ENCODE data around the gene PRICKLE3.
"Not testable (repeated sequence)": the region's sequence is repeated elsewhere in the genome, so short reads cannot be mapped to it uniquely, and the experiment has no call there.

The PRICKLE3 gene

GRCh38 chrX:49155900-49156837 is 30.0 kb downstream of the PRICKLE3 start:
- DNase-seq, result peak; percentile 84

DNA sequence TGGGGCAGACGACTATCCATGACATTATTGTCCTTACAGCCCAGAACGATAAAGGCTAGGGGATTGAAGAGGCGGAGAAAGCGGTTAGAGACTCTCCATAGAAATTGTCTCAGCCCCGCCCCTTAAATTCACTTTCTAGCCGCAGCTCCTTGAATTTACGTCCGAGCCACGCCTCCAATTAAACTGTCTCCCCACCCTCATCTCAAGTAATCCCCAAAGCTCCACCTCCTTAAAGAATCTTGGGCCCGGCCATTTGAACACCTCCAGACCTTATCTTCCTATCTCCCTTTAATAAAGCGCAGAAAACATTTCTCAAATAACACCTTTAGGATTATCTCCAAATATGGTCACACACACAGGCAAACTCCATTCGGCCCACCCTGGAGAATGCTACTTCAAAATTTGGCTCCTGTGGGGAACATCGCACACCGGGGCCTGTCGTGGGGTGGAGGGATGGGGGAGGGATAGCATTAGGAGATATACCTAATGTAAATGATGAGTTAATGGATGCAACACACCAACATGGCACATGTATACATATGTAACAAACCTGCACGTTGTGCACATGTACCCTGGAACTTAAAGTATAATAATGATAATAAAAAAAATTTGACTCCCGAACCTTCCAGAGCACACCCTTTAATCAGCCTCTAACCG is 30.8 kb downstream of the PRICKLE3 start:
- DNase-seq, result peak; percentile 54

- no peak for DNase-seq
These were observed 32.7 kb downstream of the PRICKLE3 start for GRCh38 chrX:49153467-49153866.

- DNase-seq, result not testable (repeated sequence)
These were observed 36.9 kb downstream of the PRICKLE3 start for GRCh38 chrX:49149291-49149690.

GRCh38 chrX:49148390-49149100 is 37.6 kb downstream of the PRICKLE3 start:
- DNase-seq, result not testable (repeated sequence)

GRCh38 chrX:49147936-49148335 is 38.2 kb downstream of the PRICKLE3 start:
- no peak for DNase-seq

- no peak for DNase-seq
These were observed 38.9 kb downstream of the PRICKLE3 start for GRCh38 chrX:49147282-49147681.

DNA sequence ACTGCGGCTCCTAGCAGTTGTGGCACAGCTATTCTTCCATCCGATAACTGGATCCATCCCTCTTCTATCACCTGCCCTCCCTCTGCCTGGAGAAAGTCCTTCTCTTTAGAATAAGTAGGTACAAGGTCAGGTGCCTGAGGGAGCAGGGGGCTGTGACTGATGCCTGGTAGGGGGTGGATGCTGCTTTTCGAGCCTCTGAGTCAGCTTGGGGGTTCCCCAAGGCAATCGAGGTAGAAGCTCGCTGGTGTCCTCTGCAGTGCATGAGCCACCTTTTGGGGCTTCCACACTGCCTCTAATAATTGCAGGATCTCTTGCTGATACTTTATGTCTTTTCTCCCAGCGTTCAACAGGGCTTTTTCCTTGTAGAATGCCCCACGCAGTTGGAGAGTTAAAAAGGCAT is 43.0 kb downstream of the PRICKLE3 start:
- DNase-seq, result not testable (repeated sequence)

DNA sequence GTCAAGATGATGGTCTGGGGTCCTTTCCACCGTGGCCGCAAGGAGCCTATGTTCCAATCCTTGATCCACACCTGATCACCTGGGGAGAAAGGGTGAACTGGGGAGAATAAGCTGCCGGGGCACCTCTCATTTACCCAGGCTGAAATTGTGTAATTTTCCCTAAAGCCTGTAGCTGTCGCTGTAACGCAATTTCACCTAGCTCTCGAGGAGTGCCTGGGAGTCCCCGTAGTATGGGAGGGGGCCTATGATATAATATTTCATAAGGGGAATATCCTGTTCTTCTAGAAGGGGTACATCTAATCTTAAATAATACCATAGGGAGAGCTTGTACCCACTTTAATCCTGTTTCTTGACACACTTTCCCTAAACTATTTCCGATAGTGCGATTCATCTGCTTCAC is 43.9 kb downstream of the PRICKLE3 start:
- not testable (repeated sequence) for DNase-seq

GRCh38 chrX:49139713-49140112 is 46.5 kb downstream of the PRICKLE3 start:
- no peak for DNase-seq

DNA sequence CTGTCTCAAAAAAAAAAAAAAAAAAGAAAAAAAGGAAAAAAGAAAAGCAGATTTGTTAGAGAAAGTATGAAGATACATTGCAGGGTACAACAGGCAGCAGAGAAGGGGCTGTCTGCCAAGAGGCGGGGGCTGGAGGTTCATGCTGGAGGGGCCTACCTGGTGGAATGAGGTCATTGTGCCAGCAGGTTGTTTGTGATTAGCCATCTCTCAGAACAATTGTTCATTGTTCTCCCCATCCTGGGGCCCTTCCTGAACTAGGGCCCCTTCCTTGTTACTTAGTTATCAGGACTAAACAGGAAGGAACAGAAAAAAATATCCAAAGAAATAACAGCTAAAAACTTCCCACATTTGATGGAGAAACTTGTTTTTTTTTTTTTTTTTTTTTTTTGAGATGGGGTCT is 48.7 kb downstream of the PRICKLE3 start:
- no peak for DNase-seq

DNA sequence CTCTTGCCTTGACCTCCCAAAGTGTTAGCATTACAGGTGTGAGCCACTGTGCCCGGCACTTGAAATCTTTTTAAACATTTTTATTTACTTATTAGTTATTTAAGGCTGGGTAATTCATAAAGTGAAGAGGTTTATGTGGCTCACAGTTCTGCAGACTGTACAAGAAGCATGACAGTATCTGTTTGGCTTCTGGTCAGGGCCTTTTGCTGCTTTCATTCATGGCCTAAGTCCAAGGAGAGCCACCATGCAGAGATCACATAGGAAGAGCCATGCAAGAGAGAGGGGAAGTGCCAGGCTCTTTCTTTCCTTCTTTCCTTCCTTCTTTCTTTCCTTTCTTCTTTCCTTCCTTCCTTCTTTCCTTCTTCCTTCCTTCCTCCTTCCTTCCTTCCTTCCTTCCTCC is 52.4 kb downstream of the PRICKLE3 start:
- no peak for DNase-seq

GRCh38 chrX:49132275-49132674 is 53.9 kb downstream of the PRICKLE3 start:
- DNase-seq, result not testable (repeated sequence)

GRCh38 chrX:49129427-49129826 is 56.7 kb downstream of the PRICKLE3 start:
- no peak for DNase-seq

DNA sequence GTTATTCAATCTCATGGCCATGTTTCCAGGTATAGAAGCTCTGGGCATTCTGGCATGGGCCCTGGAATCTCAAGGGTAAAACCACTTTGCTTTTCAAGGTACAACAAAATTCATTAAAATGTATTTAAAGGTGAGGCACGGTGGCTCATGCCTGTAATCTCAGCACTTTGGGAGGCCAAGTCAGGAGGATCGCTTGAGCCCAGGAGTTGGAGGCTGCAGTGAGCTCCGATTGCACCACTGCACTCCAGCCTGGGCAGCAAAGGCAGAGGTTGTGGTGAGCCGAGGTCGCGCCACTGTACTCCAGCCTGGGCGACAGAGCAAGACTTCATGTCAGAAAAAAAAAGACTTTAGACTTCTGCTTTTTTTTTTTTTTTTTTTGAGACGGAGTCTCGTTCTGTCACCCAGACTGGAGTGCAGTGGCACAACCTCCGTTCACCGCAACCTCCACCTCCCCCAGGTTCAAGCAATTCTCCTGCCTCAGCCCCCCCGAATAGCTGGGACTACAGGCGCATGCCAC is 58.4 kb downstream of the PRICKLE3 start:
- DNase-seq, result not testable (repeated sequence)

Measured in CD4-positive, alpha-beta T cell treated with Interleukin-4 for 4 hours (primary cell).